AG04449 (cell line): Measurements from ENCODE around the gene NUDT16L1.

Experiments used
- CTCF ChIA-PET: fragments of 350-600 bp; formaldehyde crosslinking; extraction: SDS; loops from one replicate; lab custom pipeline; 2021; ENCODE audit warnings: antibody characterized with exemption; lab: Yijun Ruan, JAX
- POLR2A ChIA-PET: fragments of 400-600, 350-600 bp; formaldehyde crosslinking; extraction: SDS; loops from one replicate; lab custom pipeline; 2020; ENCODE audit warnings: antibody characterized with exemption, inconsistent platforms; lab: Yijun Ruan, JAX
- DNase-seq: peaks from one replicate; pipeline ENCODE4 v3.0.0-alpha.2; 2010; ENCODE audit warnings: low read depth, low spot score
- H3K4me3 ChIP-seq: 2 replicates; pipeline ENCODE4 v1.5.1; 2011; ENCODE audit warnings: low read depth, mild to moderate bottlenecking, control low read depth, low read length
- TF ChIP-seq, protein P1 (sequence below): IDR thresholded peaks from one replicate; pipeline ENCODE4 v1.5.1; 2011; ENCODE audit warnings: mild to moderate bottlenecking, moderate library complexity, low read length, control low read depth, inconsistent platforms; ENCODE audit not compliant: insufficient read depth; ENCODE audit errors: missing control alignments

NUDT16L1 gene

DNA sequence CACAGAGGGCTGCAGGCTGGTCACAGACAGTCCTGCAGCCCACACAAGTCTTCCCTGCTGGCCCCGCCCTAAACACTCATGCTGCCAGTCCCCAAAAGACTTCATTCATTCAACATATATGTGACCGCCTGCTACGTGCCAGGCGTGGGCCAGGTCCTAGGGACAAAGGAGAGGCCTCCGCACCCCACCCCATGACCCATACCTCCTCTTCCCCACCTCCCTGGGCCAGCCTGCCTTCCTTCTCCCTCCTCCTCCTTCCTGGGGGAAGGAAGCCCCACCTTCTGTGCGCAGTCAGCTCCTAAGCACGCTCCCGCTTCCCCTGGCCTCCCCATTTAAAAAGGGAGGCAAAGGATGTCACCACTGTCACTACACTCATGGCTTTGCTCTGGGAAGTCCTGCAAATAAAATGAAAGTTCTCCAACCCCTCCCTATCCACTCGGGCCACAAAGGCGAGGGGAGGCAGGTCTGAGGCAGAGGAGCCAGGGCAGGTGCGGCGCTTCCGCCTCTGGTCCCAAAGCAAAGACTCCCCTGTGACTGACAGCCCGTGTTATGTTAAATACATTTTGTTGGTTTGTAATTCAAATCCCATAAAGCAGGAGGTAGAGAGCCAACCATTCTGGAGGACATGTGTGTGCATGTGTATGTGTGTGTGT is 50.0 kb downstream of the NUDT16L1 start:
- no peak for DNase-seq
- no peak overlapping the region for H3K4me3 ChIP-seq
- ChIA-PET CTCF (no interaction called here), POLR2A (interaction anchor here (1.3 kb wide), 1 partner anchor 9 kb away, joined by 3 read pairs; the partner anchor contains the start of genes ANKS3 and DNAAF8)
- TF ChIP-seq, protein P1, sequence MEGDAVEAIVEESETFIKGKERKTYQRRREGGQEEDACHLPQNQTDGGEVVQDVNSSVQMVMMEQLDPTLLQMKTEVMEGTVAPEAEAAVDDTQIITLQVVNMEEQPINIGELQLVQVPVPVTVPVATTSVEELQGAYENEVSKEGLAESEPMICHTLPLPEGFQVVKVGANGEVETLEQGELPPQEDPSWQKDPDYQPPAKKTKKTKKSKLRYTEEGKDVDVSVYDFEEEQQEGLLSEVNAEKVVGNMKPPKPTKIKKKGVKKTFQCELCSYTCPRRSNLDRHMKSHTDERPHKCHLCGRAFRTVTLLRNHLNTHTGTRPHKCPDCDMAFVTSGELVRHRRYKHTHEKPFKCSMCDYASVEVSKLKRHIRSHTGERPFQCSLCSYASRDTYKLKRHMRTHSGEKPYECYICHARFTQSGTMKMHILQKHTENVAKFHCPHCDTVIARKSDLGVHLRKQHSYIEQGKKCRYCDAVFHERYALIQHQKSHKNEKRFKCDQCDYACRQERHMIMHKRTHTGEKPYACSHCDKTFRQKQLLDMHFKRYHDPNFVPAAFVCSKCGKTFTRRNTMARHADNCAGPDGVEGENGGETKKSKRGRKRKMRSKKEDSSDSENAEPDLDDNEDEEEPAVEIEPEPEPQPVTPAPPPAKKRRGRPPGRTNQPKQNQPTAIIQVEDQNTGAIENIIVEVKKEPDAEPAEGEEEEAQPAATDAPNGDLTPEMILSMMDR: no peak

DNA sequence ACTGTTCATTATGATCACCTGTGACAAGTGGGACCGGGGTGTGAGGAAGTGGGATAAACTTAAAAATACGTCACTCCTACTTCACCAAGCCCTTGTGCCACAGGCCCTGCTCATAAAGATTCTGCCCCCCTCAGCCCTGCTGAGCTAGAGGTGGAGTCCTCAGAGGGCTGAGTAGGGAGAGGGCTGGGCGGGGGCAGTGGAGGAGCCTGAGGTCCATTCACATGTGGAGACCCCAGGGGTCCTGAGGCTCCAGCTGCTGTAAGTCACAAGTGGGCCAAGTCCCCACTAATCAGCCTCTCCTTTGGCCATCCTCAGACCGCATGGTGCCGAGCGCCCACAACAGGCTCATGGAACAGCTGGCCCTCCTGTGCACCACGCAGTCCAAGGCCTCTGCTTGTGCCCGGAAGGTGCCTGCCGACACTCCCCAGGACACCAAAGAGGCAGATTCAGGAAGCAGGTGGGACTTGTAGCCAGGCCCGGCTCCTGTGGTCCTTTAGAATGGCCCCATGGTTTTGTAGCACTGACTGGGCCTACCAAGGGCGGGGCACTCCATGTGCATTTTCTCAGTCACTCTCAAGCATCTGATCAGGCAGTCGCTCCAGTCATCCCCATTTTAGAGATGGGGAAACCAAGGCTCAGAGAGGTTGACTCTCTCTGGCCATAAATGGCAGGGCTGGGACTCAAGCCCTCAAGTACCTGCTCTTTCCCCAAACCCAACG is 51.4 kb downstream of the NUDT16L1 start:
- no peak overlapping the region for H3K4me3 ChIP-seq

DNA sequence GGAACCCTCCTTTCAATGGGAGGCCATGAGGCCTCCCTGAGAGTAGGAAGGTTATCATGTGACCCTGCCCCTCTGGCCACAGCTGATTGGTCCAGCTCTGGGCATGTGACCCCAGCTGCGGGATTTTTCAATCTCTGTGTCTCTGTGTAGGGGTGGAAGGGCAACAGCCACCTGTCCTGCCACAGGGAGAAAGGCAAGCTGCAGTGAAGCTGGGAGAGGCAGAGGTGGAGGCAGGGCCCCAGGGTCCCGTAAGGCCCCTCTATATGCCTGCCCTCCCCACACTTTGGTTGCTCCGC is 51.9 kb downstream of the NUDT16L1 start:
- no peak for DNase-seq
- POLR2A ChIA-PET: interaction anchor here (4.1 kb wide), 1 partner anchor 11 kb away, joined by 15 read pairs; the partner anchor contains the start of genes ANKS3 and DNAAF8
- H3K4me3 ChIP-seq: no peak overlapping the region
- CTCF ChIA-PET: no interaction called here
- TF ChIP-seq, protein P1: no peak

More for the DNA sequence above, 51.4 kb downstream of the NUDT16L1 start:
- POLR2A ChIA-PET: interaction anchor here (4.1 kb wide), 1 partner anchor 10 kb away, joined by 15 read pairs; the partner anchor contains the start of genes ANKS3 and DNAAF8
- DNase-seq: no peak
- CTCF ChIA-PET: interaction anchor here (0.5 to 0.9 kb wide), 2 partner anchors 10 to 209 kb away, joined by 3 read pairs; partner anchors contain the start of gene DNAAF8
- TF ChIP-seq, protein P1: no peak
